Stimulated activated CD4-positive, alpha-beta T cell treated with anti-CD3 and anti-CD28 coated beads, Interleukin-1b, Interleukin-23, amount 100 ng/mL, for 24 hours (primary cell): ENCODE data around the gene NEBL.

Source experiments
- DNase-seq, 4 experiments: peaks; one replicate each; pipeline ENCODE4 v3.0.0-alpha.2; 2020; ENCODE audit warnings: low read depth in 4 of 4, low spot score in 1 of 4

Gene NEBL

GRCh38 chr10:20871970-20872369 lies 25.1 kb downstream of the NEBL start:
- no peak for DNase-seq

GRCh38 chr10:20870834-20871233 lies 26.3 kb downstream of the NEBL start:
- no peak for DNase-seq

- no peak for DNase-seq
Observed at GRCh38 chr10:20863008-20863407, 34.1 kb downstream of the NEBL start.

GRCh38 chr10:20858292-20859124 lies 38.6 kb downstream of the NEBL start:
- no peak for DNase-seq

- DNase-seq = no peak
Observed at GRCh38 chr10:20856484-20856883, 40.6 kb downstream of the NEBL start.

GRCh38 chr10:20855398-20856038 lies 41.6 kb downstream of the NEBL start:
- no peak for DNase-seq

GRCh38 chr10:20853276-20853675 lies 43.8 kb downstream of the NEBL start:
- no peak for DNase-seq

- no peak for DNase-seq
Observed at GRCh38 chr10:20852303-20852702, 44.8 kb downstream of the NEBL start.

GRCh38 chr10:20847512-20847911 lies 49.6 kb downstream of the NEBL start:
- no peak for DNase-seq

GRCh38 chr10:20846263-20846662 lies 50.8 kb downstream of the NEBL start:
- no peak for DNase-seq

GRCh38 chr10:20841419-20841818 lies 55.7 kb downstream of the NEBL start:
- no peak for DNase-seq

GRCh38 chr10:20839910-20840309 lies 57.2 kb downstream of the NEBL start:
- no peak for DNase-seq

GRCh38 chr10:20839141-20839540 lies 58.0 kb downstream of the NEBL start:
- DNase-seq = no peak

GRCh38 chr10:20836401-20836800 lies 60.7 kb downstream of the NEBL start:
- no peak for DNase-seq

- DNase-seq = no peak
Observed at GRCh38 chr10:20835335-20835734, 61.8 kb downstream of the NEBL start.

- no peak for DNase-seq
Observed at GRCh38 chr10:20834825-20835224, 62.3 kb downstream of the NEBL start.

GRCh38 chr10:20822825-20823224 lies 74.3 kb downstream of the NEBL start:
- DNase-seq = no peak

- no peak for DNase-seq
Observed at GRCh38 chr10:20817646-20818045, 79.5 kb downstream of the NEBL start.

GRCh38 chr10:20817116-20817515 lies 80.0 kb downstream of the NEBL start:
- no peak for DNase-seq

- no peak for DNase-seq
Observed at GRCh38 chr10:20814116-20814515, 83.0 kb downstream of the NEBL start.

GRCh38 chr10:20811131-20811530 lies 86.0 kb downstream of the NEBL start:
- DNase-seq = no peak

- DNase-seq = no peak
Observed at GRCh38 chr10:20809631-20810030, 87.5 kb downstream of the NEBL start.

GRCh38 chr10:20806487-20806886 lies 90.6 kb downstream of the NEBL start:
- DNase-seq = no peak
